Measurements from ENCODE around the gene PCMT1.
"Not testable (repeated sequence)": the region's sequence is repeated elsewhere in the genome, so short reads cannot be mapped to it uniquely, and the experiment has no call there.

The PCMT1 gene

DNA sequence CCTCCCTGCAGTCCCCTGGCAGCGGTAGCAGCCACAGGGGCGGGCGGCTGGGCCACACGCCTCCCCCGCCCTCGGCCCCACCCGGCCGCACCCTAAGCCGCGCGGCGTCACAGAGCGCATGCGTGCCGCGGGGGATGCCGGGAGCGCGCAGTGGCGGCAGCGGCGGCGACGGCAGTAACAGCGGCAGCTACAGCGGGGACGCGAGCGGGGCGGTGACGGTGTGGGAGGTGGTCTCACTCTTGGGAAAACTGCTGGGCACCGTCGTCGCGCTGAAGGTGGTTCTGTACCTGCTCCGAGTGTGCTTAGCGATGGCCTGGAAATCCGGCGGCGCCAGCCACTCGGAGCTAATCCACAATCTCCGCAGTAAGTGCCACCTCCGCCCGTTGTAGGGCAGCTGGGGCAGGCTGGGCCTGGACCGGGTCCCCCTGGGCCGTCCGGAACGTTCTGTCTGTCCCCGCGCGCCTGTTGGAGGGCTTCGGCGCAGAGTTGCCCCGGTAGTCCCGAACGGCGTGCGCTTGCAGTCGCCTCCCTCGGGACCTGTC is at the start of gene PCMT1:
Gene PCMT1, plus strand, starts transcription at position 148 of the 542 bp plus-strand sequence. Its CDS starts 161 bp downstream, at position 309.
- DNase-seq (ENCODE audit: low read depth, low spot score), result peak; percentile 90

DNA sequence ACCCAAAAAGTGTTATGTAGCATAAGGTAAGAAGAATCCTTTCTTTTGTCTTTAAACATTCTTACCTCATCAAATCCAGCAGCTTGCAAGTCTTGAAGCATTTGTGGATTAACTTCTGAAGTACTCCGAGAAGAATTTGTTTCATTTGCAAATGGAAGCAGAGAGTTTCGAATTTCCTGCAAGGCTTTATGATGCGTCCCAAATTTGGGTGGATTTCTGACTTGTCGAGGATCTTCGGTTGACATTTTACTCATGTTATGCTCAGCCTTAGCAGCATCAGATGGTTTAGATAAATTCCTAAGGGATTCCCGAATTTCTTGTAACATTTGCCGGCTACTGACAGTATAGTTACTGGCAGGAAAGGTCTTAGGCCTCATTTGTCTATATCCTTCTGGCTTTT is 47.8 kb upstream of the PCMT1 start:
- DNase-seq (ENCODE audit: low read depth, low spot score), result no peak

DNA sequence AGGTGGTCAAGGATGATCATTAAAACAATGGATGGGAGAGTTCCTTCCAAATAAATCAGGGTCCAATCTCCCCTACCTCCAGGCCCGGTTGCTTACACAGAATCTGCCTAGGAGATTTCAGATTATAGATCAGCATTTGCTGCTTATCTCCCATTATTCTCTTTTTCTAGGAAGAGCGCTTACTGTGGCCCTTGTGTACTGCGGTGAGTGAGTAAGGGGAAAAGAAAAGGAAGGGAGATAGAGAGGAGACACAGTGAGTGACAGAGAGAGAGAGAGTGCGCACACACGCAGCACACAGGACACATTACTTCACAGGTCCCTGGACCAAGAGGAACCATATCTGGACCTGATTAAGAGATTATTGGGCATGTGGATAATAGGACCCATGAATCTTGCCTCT is 37.8 kb upstream of the PCMT1 start:
- no peak for DNase-seq (ENCODE audit: low read depth, low spot score)

DNA sequence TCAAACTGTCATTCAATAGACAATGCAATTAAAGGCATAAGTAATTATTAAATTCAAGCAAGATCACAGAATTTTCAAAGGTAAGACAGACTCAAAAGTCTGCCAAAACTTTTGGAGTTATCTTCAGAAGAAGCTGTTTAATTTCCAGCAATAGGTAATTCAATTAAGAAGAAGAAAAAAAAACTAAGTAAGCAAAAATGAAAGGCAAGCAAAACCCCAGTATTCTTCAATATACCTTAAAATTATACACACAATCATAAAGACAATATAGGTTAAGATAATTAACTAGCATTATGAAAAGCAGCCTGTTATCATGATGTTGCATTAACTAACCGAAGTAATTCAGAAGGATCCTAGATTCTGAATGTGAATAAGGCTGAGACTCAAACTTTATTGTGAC is 35.1 kb upstream of the PCMT1 start:
- no peak for DNase-seq (ENCODE audit: low read depth, low spot score)

DNA sequence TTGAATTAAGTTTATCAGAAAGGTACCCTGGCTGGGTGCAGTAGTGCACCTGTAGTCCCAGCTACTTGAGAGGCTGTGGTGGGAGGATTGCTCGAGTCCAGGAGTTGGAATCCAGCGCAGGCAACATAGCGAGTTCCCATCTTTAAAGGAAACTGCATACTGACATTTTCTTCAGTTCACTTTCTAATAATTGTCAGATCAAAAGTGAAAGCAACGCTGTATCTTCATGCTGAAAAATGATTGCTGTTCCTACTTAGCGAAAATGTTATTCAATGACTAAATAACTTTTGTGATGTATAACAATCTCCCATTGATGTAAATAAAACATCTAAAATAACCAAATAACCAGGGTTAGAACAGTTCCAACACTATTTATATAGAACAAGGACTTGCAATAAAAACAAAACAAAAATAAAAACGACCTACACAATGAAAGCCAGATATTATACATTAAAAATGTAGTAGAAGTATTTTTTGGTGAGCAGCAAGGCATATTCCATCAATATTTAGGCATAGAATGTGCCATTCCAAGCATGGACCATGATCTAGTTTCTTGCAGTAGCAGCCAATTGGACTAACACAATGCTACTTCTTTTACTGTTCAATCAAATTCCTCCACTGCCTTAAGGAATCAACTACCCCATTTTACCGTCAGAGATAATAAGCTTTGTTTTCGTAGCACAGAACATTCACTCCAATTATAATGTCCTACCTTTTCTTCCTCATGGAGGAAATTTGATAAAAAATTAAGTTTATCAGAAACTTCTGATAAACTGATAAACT is 33.2 kb upstream of the PCMT1 start:
- no peak for DNase-seq (ENCODE audit: low read depth, low spot score)

DNA sequence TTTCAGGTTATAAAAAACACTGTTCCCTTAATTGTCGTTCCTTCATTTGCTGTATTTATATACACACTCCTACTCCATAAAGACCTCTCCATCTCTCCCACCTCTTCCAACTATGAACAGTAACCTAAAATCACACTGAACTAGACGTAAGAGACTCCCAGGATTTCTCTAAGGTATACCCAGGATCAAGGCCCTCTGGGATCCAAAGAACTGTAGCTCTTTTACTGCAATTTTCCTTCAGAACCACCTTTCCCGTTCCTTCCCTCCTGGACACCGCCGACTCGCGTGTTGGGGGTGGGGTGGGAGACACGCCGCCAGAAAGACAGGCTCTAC is 32.3 kb upstream of the PCMT1 start:
- DNase-seq (ENCODE audit: low read depth, low spot score), result no peak

DNA sequence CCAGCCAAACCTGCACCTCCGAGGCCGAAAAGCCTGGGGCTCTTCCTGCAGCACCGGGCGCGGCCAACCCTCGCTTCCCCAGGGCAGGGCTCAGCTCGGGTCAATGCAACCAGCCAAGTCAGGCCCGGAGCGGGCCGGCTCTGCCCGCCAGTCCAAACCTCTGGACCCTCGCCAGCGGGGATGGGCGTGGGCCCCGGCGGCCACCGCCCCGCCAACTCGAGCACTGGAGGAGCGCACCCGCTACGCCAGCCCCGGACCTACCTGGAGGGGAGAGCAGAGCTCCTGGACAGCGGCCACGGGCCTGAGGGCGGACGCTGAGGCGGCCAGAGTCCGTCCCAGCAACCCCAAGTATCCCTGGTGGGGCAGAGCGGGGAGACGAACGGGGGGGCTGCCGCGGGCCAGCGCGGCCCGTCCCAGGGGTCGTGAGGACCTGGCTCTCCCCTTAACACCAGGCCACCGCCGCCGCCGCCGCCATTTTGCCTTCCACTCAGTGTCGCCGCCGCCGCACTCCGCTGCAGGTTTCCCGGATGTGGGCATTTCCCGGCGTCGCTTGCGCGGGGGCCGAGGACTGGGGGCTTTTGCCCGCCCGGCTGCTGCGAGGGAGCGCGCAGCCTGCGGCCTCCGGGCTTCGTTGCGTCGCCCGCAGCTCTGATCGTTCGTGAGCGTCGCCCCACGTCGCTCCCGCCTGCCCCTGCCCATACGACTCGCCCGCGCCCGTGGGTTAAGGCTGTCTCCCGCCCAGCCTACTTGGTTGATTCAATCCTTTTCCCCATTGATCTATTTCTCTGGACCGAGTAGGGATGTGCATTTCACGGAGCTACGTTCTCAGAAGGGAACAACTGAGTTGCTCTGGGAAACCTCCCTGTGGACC is 31.7 kb upstream of the PCMT1 start, which contains the start of gene LATS1:
Gene LATS1, minus strand, starts transcription at position 514 of the 871 bp plus-strand sequence. CDS start 15,975 bp downstream, outside the sequence.
- peak; percentile 100 for DNase-seq (ENCODE audit: low read depth, low spot score)

DNA sequence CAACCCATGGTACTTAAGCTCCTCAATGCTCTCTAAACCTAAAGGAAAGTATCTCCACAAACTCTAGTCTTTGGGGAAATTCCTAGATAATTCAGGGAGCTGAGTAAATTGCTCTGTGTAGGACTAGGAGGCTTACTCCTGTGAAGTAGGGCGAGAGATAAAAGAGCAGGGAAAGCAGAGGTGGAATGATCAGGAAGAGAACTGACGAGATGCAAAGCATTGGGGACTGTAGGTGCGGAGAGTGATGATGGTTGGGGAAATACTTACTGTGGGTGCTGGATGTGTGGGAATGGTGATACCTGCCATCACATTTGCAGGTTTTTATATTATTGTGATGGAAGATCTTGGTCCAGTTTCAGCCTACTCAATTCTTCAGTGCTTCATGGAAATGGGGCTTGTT is 30.0 kb upstream of the PCMT1 start:
- no peak for DNase-seq (ENCODE audit: low read depth, low spot score)

DNA sequence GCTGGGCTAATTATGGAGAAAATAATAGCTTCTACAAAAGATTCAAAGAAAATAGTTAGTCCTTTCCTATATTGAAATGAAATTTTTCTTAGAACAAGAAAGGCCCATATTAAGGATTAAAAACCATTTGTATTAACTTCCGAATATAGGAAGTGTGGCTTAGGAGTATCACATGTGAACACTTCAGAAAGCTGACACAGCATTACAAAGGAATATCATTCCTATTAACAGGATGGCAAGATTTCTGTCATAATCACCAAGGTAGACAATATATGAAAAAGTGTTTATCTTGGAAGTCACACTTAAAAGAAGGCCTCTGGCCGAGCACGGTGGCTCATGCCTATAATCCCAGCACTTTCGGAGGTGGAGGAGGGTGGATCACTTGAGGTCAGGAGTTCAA is 26.3 kb upstream of the PCMT1 start:
- DNase-seq (ENCODE audit: low read depth, low spot score), result no peak

DNA sequence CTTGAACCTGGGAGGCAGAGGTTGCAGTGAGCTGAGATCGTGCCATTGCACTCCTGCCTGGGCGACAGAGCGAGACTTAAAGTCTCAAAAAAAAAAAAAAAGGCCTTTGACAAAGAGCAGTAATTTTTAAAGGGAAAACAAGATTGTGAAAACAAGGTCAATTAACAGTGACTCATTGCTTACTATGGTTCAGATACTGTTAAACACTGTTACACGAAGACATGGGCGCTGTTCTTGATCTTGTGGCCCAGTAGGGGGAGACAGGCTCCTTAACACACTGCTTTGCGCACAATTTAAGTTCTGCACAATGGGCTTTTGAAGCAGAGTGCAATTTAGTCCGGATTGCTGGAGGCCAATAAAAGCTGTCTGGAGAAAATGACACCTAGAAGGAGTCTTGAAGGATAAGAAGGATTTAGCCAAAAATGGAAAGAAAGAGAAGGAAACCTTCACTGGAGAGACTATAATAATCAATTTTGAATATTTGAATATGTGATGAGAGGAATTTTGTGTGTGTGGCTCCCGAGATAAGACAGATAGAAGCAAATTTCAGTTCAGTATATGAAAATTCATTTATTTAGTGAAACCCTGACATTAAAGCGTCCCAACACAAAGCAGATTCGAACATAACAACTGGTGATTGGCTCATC is 25.6 kb upstream of the PCMT1 start:
- DNase-seq (ENCODE audit: low read depth, low spot score), result peak; percentile 40

DNA sequence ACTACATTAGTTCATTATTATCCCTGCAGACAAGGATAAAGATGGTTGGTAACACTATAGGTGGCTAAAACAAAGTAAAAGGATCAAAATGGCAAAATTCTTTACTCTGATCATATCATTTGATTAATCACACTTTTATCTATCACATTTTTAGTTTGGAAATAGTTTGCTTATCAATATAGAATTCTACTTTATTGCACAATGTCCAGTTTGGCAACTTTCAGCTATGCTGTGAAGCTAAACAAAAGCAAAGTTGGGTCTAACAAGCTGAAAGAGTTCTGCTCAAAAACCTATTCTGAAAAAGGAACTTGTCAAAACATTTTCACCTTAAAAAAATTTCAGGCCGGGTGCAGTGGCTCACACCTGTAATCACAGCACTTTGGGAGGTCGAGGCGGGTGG is 23.8 kb upstream of the PCMT1 start:
- no peak for DNase-seq (ENCODE audit: low read depth, low spot score)

DNA sequence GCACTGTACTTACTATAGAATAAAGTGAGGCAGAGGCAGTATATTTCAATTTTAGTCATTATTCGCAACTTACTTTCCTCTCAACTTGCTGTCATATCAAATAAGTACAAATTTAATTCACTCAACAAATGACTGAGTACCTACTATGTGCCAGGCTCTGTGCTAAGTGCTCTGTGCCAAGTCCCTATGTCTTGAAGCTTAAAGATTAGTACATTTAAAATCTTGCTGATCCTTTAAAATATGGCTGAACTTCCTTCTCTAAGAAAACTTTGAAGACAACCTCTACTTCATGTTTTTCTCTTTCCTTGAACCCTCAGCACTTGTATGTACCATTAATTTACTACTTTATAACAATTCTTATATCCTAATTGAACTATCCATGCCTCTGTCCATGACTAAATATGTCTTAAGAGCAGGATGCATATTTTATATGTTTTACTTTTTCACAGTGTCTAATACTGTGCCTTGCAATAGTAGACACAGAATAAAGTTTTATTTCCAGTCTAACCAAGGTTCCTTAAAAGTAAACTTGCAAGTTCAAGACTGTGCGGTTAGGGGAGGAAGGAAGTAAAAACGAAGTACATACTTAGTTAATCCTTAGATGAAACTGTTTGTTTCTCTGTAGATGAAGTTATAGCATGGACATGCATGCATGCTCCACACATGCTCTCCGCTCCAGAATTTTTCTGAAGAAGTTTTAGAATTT is 21.6 kb upstream of the PCMT1 start:
- DNase-seq (ENCODE audit: low read depth, low spot score), result no peak

DNA sequence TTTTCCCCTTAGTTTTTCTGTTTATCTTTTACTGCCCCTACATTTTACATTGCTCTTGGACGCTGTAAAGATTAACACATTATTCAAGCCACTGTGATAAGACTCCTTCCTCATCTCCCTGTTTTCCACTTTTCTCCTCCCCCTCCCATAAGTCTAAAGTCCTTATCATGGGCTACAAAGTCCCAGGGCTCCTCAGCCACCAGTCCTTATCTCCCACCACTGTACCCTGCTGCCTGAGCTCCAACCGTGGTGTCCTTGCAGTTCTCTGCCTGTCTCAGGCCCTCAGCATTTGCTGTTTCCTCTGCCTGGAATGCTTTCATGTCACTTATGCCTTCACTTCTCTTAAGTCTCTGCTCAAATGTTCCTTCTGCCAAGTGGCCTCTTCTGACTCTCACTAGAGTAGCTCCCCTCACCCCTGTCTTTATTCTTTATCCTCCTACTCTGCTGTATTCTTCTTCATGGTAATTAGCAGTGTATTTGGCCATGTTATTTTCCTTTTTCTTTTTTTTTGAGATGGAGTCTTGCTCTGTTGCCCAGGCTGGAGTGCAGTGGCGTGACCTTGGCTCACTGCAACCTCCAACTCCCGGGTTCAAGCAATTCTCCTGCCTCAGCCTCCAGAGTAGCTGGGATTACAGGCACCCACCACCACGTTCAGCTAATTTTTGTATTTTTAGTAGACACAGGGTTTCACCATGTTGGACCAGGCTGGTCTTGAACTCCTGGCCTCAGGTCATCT is 20.9 kb upstream of the PCMT1 start:
- no peak for DNase-seq (ENCODE audit: low read depth, low spot score)

DNA sequence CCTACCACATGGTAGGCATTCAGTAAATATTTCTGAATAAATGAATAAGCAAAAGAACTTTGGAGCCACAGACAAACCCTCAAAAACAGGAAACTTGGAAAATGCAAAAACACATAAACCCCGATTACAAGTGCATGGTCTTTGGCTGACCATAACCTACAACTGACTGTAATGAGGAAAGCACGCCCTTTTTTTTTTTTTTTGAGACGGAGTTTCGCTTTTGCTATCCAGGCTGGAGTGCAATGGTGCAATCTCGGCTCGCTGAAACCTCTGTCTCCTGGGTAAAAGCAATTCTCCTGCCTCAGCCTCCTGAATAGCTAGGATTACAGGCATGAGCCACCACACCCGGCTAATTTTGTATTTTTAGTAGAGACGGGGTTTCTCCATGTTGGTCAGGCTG is 19.7 kb upstream of the PCMT1 start:
- DNase-seq (ENCODE audit: low read depth, low spot score), result no peak

DNA sequence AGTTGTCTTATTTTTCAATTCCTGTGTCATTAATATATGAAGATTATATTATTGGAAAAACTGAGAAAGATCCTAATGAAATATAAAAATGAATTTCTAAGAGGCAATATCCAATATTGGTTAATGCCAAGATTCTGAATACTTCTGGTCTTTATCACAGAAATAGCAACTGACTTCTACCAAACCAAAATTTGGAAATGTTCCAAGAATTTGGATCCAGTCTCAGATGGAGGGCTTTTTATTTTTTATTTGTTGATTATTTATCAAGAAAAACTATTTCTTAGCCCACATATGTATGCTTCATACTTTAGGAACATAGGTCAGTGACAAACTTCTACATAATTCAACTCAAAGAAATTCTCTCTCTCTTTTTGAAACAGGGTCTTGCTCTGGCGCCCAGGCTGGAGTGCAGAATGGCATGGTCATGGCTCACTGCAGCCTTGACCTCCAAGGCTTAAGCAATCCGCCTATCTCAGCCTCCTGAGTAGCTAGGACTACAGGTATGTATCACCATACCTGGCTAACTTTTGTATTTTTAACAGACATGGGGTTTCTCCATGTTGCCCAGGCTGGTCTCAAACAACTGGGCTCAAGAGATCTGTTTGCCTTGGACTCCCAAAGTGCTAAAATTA is 16.3 kb upstream of the PCMT1 start:
- no peak for DNase-seq (ENCODE audit: low read depth, low spot score)

DNA sequence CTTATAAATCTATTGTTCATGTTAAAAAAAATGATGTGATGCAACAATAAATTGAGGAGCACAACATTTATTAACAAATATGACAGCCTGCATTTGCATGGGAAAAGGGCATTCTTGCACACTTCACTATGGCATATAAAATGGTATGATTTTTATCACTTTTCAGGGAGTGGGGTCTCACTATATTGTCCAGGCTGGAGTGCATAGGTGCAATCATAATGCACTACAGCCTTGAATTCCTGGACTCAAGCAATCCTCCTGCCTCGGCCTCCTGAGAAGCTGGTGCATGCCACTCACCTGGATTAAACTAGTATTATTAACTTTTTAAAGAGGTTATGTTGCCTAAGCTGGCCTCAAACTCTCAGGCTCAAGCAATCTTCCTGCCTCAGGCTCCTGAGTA is 14.6 kb upstream of the PCMT1 start:
- no peak for DNase-seq (ENCODE audit: low read depth, low spot score)

DNA sequence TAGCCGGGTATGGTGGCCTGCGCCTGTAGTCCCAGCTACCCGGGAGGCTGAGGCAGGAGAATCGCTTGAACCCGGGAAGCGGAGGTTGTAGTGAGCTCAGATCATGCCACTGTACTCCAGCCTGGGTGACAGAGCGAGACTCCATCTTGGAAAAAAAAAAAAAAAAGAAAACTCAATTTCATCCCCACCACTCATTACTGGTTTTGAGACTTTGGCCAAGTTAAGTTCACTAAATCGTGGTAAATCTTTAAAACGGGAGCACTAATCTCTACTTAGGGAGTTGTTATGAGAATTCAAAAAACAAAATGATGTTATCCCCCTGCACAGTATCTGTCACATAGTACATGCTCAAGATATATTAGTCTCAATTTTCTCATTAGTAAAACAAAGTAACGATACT is 4.3 kb upstream of the PCMT1 start:
- DNase-seq (ENCODE audit: low read depth, low spot score), result not testable (repeated sequence)

DNA sequence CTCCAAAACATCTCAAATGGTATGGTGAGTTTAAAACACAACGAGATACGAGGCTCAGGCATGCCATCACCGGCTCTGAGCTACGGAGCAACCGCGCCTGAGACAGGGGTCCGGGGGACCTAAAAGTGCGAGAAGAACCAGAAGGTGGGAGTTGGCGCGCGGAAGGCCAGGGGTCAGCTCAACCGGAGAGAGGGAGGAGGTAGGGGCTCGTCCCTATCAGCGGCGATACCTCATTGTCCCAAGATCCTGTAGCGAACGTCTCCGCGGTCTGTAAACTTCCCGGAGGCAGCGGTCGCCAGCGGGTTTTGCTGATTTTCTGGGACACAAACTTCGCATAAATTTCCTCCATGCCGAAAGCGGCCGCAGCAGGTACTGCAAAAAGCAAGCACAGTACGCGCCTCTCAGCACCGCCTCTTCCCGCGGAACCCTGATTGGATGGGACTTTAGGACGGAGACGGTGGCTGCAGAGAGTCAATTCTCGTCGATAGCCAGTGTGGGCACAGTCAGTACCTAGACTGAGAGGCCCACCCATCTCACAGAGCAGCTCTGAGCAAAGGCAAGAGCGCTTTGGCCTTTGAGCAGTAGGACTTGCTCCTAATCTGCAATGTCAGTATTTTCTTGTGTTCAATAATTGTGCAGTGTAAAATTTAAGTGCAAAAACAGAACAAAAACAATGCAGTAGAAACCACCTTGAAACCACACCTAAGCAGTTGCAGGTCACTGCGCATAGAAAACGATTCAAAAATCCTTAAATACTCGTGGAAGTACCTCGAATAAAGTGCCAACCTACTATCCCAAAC is 3.2 kb upstream of the PCMT1 start, which contains the start of gene NUP43:
Gene NUP43, minus strand, starts transcription at position 383 of the 800 bp plus-strand sequence. Its CDS starts 34 bp downstream, at position 349.
- DNase-seq (ENCODE audit: low read depth, low spot score), result peak; percentile 95

DNA sequence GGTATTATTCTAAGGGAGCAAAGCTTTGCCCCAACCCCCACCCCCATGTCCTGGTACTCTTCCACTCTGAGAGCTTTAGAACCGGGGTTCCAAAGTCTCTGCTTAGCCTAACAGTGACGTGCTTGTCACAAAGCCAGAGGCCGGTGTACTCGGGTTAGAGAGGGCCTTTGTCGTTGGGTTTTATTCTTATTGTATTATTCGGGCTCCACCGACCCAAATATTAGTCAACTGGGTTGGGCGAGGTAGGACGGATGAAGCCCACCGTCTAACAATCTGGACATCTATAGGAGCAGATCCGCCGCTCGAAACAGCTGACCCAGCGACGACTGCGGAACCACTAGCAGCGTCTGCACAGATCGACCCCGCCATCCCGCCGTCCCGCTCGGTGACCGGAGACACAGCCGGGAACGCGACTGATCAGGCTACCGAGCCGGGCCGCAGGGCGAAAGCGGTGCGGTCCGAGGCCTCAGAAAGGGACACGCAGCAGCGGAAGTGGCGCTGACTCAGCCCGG is 403 bp upstream of the PCMT1 start:
- DNase-seq (ENCODE audit: low read depth, low spot score), result not testable (repeated sequence)
